Vagina (tissue), 2 donors: Measurements from ENCODE around the gene ATG9B.

Source experiments
- CTCF ChIP-seq, 3 experiments: fragments of 450-650 bp in 2 of 3; fragments of 200-600 bp in 1 of 3; sonication (generic) in 1 of 3; IDR thresholded peaks; one replicate each; pipeline ENCODE4 v1.5.1; 2017 to 2019; ENCODE audit warnings: antibody characterized with exemption in 3 of 3, mild to moderate bottlenecking in 2 of 3, moderate library complexity in 2 of 3
- POLR2A ChIP-seq, 2 donors: fragments of 450-650 bp; IDR thresholded peaks; one replicate each; pipeline ENCODE4 v1.6.1; 2017; ENCODE audit warnings: antibody characterized with exemption in 2 of 2, mild to moderate bottlenecking in 2 of 2, moderate library complexity in 2 of 2

GRCh38 chr7:151060416-151061212 lies 36.3 kb upstream of the ATG9B start:
- TF ChIP-seq CTCF (IDR thresholded peaks at IDR 0.05) (no peak), POLR2A (IDR thresholded peaks at IDR 0.05) (no peak)
